Hepatocyte (in vitro differentiated cells): ENCODE results near the gene TSPAN12. TPM values are rescaled to one million over a fixed set of nuclear protein-coding genes. Genes with fewer than 3 reads are reported as not detected.
A peak's percentile ranks its signal among the peaks of the same experiment; 100 is the strongest.

Experiments
- DNase-seq: peaks from one replicate; pipeline ENCODE4 v3.0.0-alpha.2; 2016; ENCODE audit warnings: low spot score
- H2AFZ ChIP-seq: fragments of 200-600 bp; sonication (generic); 2 replicates; pipeline ENCODE4 v1.6.0; 2016; ENCODE audit warnings: antibody characterized with exemption, mild to moderate bottlenecking
- H3K27ac ChIP-seq: fragments of 200-600 bp; sonication (generic); 2 replicates; pipeline ENCODE4 v1.5.1; 2016; ENCODE audit warnings: mild to moderate bottlenecking
- H3K27me3 ChIP-seq: fragments of 200-600 bp; sonication (generic); 2 replicates; pipeline ENCODE4 v1.6.1; 2016
- H3K36me3 ChIP-seq: fragments of 200-600 bp; sonication (generic); replicated peaks from 2 replicates; pipeline ENCODE4 v1.5.1; 2016; ENCODE audit warnings: low read depth; ENCODE audit not compliant: insufficient read depth
- H3K4me1 ChIP-seq: fragments of 200-600 bp; sonication (generic); 2 replicates; pipeline ENCODE4 v1.5.1; 2016; ENCODE audit warnings: mild to moderate bottlenecking, moderate library complexity; ENCODE audit not compliant: insufficient read depth
- H3K4me2 ChIP-seq: fragments of 200-600 bp; sonication (generic); 2 replicates; pipeline ENCODE4 v1.6.0; 2016
- H3K4me3 ChIP-seq: fragments of 200-600 bp; sonication (generic); 2 replicates; pipeline ENCODE4 v1.5.1; 2016; ENCODE audit warnings: mild to moderate bottlenecking
- H3K79me2 ChIP-seq: fragments of 200-600 bp; sonication (generic); 2 replicates; pipeline ENCODE4 v1.6.0; 2017; ENCODE audit warnings: mild to moderate bottlenecking
- H3K9me2 ChIP-seq: fragments of 200-600 bp; sonication (generic); replicated peaks from 2 replicates; pipeline ENCODE4 v1.6.0; 2017; ENCODE audit warnings: mild to moderate bottlenecking; ENCODE audit not compliant: insufficient read depth
- H3K9me3 ChIP-seq: fragments of 200-600 bp; sonication (generic); 2 replicates; pipeline ENCODE4 v1.5.1; 2016; ENCODE audit warnings: low read depth, mild to moderate bottlenecking
- H4K20me1 ChIP-seq: fragments of 200-600 bp; sonication (generic); 2 replicates; pipeline ENCODE4 v1.6.0; 2016; ENCODE audit warnings: mild to moderate bottlenecking; ENCODE audit not compliant: insufficient read depth, poor library complexity, severe bottlenecking
- EZH2 ChIP-seq: fragments of 200-600 bp; sonication (generic); IDR thresholded peaks from 2 replicates; pipeline ENCODE4 v1.6.1; 2016; ENCODE audit warnings: antibody characterized with exemption, mild to moderate bottlenecking, borderline replicate concordance
- EZH2phosphoT487 ChIP-seq: fragments of 200-600 bp; sonication (generic); IDR thresholded peaks from one replicate; pipeline ENCODE4 v1.6.1; 2018; ENCODE audit warnings: antibody characterized with exemption, mild to moderate bottlenecking, low read depth, moderate library complexity; ENCODE audit not compliant: unreplicated experiment, severe bottlenecking
- WGBS: methylation state at CpG from one replicate; pipeline ENCODE4 v1.1.6; 2016; ENCODE audit warnings: low lambda C conversion rate; ENCODE audit errors: missing lambda C conversion rate; 5-methylcytosine and 5-hydroxymethylcytosine counted together
- polyA plus RNA-seq: library from polyadenylated mRNA; unstranded; fragments of >200 nt; fragmentation: Nextera tagmentation; extraction: Ambion mirVana; gene quantifications from 2 replicates; pipeline ENCODE4 v1.2.1, GENCODE V29; 2016
- total RNA-seq: library from RNA; depleted of rRNA; stranded (reverse); fragments of >200 nt; gene quantifications from 2 replicates; pipeline ENCODE4 v1.2.3, GENCODE V29; 2014
- TF ChIP-seq, protein P1 (sequence below): fragments of 200-600 bp; sonication (generic); IDR thresholded peaks from 2 replicates; pipeline ENCODE4 v1.5.1; 2016; ENCODE audit warnings: antibody characterized with exemption, mild to moderate bottlenecking; ENCODE audit not compliant: poor library complexity

The TSPAN12 gene
- total and polyA plus RNA-seq, 2 experiments from 2014 or later, result 16.8 to 26.0 TPM

DNA sequence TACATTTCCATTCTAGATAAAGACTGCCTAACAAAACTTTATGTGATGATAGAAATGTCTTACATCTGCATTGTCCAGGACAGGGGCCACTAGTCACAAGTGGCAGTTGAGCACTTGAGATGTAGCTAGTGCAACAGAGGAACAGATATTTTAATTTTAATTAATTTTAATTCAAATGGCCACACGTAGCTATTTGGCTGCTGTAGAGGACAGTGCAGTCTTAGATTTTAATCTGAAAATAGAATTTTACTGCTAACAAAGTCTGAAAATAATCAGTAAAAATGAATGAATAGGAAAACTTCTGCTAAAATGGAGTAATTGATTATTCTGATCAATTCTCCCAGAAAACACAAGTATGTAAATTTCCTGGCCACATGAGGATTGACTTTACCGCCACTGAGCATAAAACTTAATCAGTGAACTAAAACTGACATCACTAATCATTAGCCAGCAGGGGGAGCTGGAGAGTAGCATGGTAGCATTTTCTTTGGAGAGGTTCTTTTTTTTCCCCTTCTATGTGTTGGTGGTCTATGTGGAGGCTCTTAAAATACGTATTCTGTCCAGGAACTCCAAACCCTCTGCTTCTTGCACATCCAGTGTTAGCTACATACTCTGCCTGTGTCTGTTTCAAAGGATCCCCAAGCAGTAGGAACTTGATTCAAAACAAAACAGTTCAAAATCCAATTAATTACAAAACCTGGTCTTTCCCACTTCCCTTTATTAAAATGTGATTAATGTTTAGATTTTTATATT lies 52.1 kb downstream of the TSPAN12 start:
- DNase-seq, result peak; percentile 74
- Histone ChIP-seq H2AFZ (no peak overlapping the region), H3K27me3 (no peaks in the 10 kb centered on the region), H3K4me2 (no peak overlapping the region), H3K36me3 (no peaks in the 10 kb centered on the region), H4K20me1 (no peaks in the 10 kb centered on the region), H3K79me2 (no peaks in the 10 kb centered on the region), H3K4me3 (no peak overlapping the region), H3K9me2 (no peaks in the 10 kb centered on the region), H3K4me1 (no peaks in the 10 kb centered on the region), H3K9me3 (no peaks in the 10 kb centered on the region), H3K27ac (no peak overlapping the region)
- TF ChIP-seq EZH2 (no peak), EZH2phosphoT487 (no peak)
- TF ChIP-seq, protein P1, sequence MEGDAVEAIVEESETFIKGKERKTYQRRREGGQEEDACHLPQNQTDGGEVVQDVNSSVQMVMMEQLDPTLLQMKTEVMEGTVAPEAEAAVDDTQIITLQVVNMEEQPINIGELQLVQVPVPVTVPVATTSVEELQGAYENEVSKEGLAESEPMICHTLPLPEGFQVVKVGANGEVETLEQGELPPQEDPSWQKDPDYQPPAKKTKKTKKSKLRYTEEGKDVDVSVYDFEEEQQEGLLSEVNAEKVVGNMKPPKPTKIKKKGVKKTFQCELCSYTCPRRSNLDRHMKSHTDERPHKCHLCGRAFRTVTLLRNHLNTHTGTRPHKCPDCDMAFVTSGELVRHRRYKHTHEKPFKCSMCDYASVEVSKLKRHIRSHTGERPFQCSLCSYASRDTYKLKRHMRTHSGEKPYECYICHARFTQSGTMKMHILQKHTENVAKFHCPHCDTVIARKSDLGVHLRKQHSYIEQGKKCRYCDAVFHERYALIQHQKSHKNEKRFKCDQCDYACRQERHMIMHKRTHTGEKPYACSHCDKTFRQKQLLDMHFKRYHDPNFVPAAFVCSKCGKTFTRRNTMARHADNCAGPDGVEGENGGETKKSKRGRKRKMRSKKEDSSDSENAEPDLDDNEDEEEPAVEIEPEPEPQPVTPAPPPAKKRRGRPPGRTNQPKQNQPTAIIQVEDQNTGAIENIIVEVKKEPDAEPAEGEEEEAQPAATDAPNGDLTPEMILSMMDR, result peak; percentile 77
- WGBS, result 54% methylated on average over 3 of the region's 3 CpGs

DNA sequence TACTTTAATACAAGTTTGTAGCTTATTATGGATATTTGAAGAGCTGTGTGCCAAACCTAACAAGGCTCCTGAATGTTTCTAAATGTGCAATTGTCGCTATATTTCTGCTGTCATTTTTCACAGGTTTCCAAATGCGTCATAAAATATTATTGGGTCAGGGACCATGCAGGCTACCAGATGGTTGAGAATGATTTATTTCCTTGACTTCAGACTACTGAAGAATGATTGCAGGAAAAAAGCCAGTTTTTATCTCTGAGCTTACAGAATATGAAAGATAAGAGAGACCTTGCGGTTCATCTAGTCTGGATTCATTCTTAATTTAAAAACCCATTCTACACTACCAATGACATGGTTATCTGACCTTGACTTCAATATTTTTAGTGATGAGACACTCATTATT lies 55.2 kb downstream of the TSPAN12 start:
- H3K4me2 ChIP-seq, result no peak overlapping the region
- H2AFZ ChIP-seq, result no peak overlapping the region
- 90% methylated on average over 3 of the region's 3 CpGs for WGBS
- H3K4me3 ChIP-seq, result no peak overlapping the region
- no peaks in the 10 kb centered on the region for H3K9me2 ChIP-seq
- DNase-seq, result no peak
- H3K27me3 ChIP-seq, result no peaks in the 10 kb centered on the region
- no peaks in the 10 kb centered on the region for H3K9me3 ChIP-seq
- H3K4me1 ChIP-seq, result no peaks in the 10 kb centered on the region
- H4K20me1 ChIP-seq, result no peaks in the 10 kb centered on the region
- no peaks in the 10 kb centered on the region for H3K79me2 ChIP-seq
- H3K36me3 ChIP-seq, result no peaks in the 10 kb centered on the region
- H3K27ac ChIP-seq, result no peak overlapping the region
- no peak for TF ChIP-seq EZH2
- TF ChIP-seq, protein P1, result no peak

- TF ChIP-seq EZH2phosphoT487 (no peak), EZH2 (no peak)
- DNase-seq, result no peak
- H3K4me1 ChIP-seq, result no peaks in the 10 kb centered on the region
- no peaks in the 10 kb centered on the region for H3K9me2 ChIP-seq
- 94% methylated on average over 3 of the region's 3 CpGs for WGBS
- no peak overlapping the region for H3K27ac ChIP-seq
- no peak overlapping the region for H3K4me3 ChIP-seq
- H4K20me1 ChIP-seq, result no peaks in the 10 kb centered on the region
- H3K27me3 ChIP-seq, result no peaks in the 10 kb centered on the region
- no peak overlapping the region for H3K4me2 ChIP-seq
- no peaks in the 10 kb centered on the region for H3K36me3 ChIP-seq
- no peak overlapping the region for H2AFZ ChIP-seq
- H3K79me2 ChIP-seq, result no peaks in the 10 kb centered on the region
- no peaks in the 10 kb centered on the region for H3K9me3 ChIP-seq
Measured at GRCh38 chr7:120799813-120800475, 58.0 kb downstream of the TSPAN12 start.

GRCh38 chr7:120799147-120799546 lies 58.8 kb downstream of the TSPAN12 start:
- H3K36me3 ChIP-seq, result no peaks in the 10 kb centered on the region
- H3K4me3 ChIP-seq, result no peak overlapping the region
- no peaks in the 10 kb centered on the region for H3K4me1 ChIP-seq
- no peaks in the 10 kb centered on the region for H3K9me3 ChIP-seq
- WGBS, result 94% methylated on average over 1 of the region's 1 CpG
- H4K20me1 ChIP-seq, result no peaks in the 10 kb centered on the region
- H2AFZ ChIP-seq, result no peak overlapping the region
- no peaks in the 10 kb centered on the region for H3K9me2 ChIP-seq
- DNase-seq, result no peak
- no peaks in the 10 kb centered on the region for H3K79me2 ChIP-seq
- no peaks in the 10 kb centered on the region for H3K27me3 ChIP-seq
- no peak overlapping the region for H3K4me2 ChIP-seq
- TF ChIP-seq, protein P1, result no peak
- TF ChIP-seq EZH2phosphoT487, result no peak
- TF ChIP-seq EZH2, result no peak
- no peak overlapping the region for H3K27ac ChIP-seq
